Measurements from ENCODE around the gene MEF2D. TPM values are rescaled to one million over a fixed set of nuclear protein-coding genes. Genes with fewer than 3 reads are reported as not detected.

The MEF2D gene
- total RNA-seq, 1 experiment from 2014 or later, result 9.8 TPM

GRCh38 chr1:156419854-156420204, 80.7 kb downstream of the MEF2D start:
- no peaks in the 10 kb centered on the region; the same call in 1 of the 2 replicates for H3K9me3 ChIP-seq (replicated peaks)
- no peak overlapping the region for H3K4me3 ChIP-seq
- H3K27ac ChIP-seq, result no peak overlapping the region
- H3K4me1 ChIP-seq (replicated peaks), result peaks cover 19% of the 10 kb centered on the region
- peaks cover 89% of the 10 kb centered on the region for H3K27me3 ChIP-seq (replicated peaks)
- DNase-seq (ENCODE audit: low read depth in 1 of 2, low spot score in 2 of 2), result no peak
- H3K36me3 ChIP-seq, result no peaks in the 10 kb centered on the region

DNA sequence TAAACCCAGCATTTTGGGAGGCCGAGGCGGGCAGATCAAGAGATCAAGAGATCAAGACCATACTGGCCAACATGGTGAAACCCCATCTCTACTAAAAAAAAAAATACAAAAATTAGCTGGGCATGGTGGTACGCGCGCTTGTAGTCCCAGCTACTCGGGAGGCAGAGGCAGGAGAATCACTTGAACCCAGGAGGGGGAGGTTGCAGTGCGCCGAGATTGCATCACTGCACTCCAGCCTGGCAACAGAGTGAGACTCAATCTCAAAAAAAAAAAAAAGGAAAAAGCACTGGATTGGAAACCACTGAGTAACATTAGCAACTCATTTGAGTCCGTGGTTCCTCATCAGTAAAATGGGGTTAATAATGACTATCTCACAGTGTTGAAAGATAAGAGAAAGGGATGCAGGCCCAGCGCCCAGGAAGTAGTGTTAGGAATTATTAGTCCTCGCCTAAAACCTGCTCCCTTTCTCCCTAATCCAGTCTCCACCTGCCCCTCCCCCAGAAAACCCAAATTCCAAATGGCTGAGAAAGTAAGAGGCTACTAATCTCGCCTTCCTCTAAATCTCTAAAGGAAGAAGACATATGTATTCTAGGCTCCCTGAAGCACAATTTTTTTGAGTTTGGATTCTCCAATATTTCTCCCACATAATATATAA, 82.0 kb downstream of the MEF2D start:
- Histone ChIP-seq H3K27ac (no peak overlapping the region), H3K27me3 (replicated peaks) (peaks cover 85% of the 10 kb centered on the region), H3K9me3 (replicated peaks) (no peaks in the 10 kb centered on the region; the same call in 1 of the 2 replicates), H3K4me3 (no peak overlapping the region), H3K36me3 (no peaks in the 10 kb centered on the region), H3K4me1 (replicated peaks) (peaks cover 19% of the 10 kb centered on the region)
- DNase-seq (ENCODE audit: low read depth in 1 of 2, low spot score in 2 of 2), result no peak

DNA sequence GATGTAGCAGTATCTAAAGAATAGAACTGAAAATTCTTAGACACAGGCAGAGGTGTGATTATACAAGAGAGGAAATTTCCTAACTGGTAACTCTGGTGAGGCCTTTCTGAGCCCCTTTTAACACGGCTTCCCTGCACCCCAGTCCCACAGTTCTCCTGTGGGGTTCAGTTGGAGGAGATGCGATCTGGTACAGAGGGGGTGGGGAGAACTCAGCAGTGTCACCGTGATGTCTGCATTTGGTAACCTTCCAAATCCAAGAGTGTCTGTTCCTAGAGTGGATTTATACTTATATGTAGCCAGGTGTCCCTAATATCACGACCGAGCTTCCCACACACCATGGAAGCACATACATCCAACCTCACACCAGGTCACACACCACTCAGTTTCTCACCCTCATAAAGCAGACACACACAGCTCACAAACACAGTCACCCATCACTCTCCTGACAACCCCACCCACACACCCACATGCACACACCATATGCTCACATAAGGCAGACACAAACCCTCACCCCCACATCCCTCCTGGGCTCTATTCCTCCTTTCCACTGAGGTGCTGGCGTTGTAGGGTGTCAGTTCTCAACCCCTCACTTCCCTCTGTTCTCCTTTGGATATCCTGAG, 83.1 kb downstream of the MEF2D start:
- H3K27me3 ChIP-seq (replicated peaks), result peaks cover 75% of the 10 kb centered on the region
- DNase-seq (ENCODE audit: low read depth in 1 of 2, low spot score in 2 of 2), result no peak

DNA sequence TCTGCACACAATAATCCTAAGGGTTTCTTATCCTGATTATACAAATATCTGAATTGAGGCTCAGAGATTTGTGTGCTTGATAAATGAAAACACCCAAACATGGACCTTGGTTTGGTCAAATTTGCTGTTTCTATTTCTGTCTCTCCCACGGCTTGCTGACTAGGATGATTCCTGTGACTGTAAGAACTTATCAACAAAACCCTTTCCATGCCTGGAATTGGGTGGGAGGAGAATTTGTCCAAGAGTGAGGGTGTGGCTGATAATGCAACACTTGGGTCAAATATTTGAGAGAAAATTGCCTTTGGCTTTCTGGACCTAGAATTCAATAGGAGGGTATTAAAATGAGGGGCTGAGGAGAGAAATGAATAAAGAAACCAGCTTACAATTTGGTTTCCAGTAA, 83.6 kb downstream of the MEF2D start:
- no peaks in the 10 kb centered on the region; the same call in 1 of the 2 replicates for H3K9me3 ChIP-seq (replicated peaks)
- no peak overlapping the region for H3K27ac ChIP-seq
- DNase-seq (ENCODE audit: low read depth in 1 of 2, low spot score in 2 of 2), result no peak
- no peak overlapping the region for H3K4me3 ChIP-seq
- H3K27me3 ChIP-seq (replicated peaks), result peaks cover 70% of the 10 kb centered on the region
- peaks cover 19% of the 10 kb centered on the region for H3K4me1 ChIP-seq (replicated peaks)
- H3K36me3 ChIP-seq, result no peaks in the 10 kb centered on the region

More for the DNA sequence above, 83.1 kb downstream of the MEF2D start:
- H3K4me1 ChIP-seq (replicated peaks), result peaks cover 19% of the 10 kb centered on the region
- no peak overlapping the region for H3K4me3 ChIP-seq
- H3K36me3 ChIP-seq, result no peaks in the 10 kb centered on the region
- no peak overlapping the region for H3K27ac ChIP-seq
- H3K9me3 ChIP-seq (replicated peaks), result no peaks in the 10 kb centered on the region; the same call in 1 of the 2 replicates

GRCh38 chr1:156414461-156415064, 86.0 kb downstream of the MEF2D start:
- Histone ChIP-seq H3K27ac (no peak overlapping the region), H3K4me3 (no peak overlapping the region), H3K27me3 (replicated peaks) (peaks cover 56% of the 10 kb centered on the region), H3K4me1 (replicated peaks) (no peaks in the 10 kb centered on the region), H3K9me3 (replicated peaks) (no peaks in the 10 kb centered on the region), H3K36me3 (no peaks in the 10 kb centered on the region)
- no peak for DNase-seq (ENCODE audit: low read depth in 1 of 2, low spot score in 2 of 2)

Other genes starting within 250 kb of the MEF2D start
- gene SMG5, start 217.9 kb downstream of the MEF2D start, total RNA-seq (2014; rRNA removed; shearing (Covaris generic)), result 49.8 and 68.2 TPM in 2 replicates
- gene TMEM79, start 216.4 kb downstream of the MEF2D start, total RNA-seq (2014; rRNA removed; shearing (Covaris generic)), result 0.69 and 1.9 TPM in 2 replicates
- gene GLMP, start 205.1 kb downstream of the MEF2D start, total RNA-seq (2014; rRNA removed; shearing (Covaris generic)), result 30.0 and 32.0 TPM in 2 replicates
- gene VHLL, start 201.5 kb downstream of the MEF2D start, total RNA-seq (2014; rRNA removed; shearing (Covaris generic)), result not detected in 2 replicates
- gene CCT3, start 162.5 kb downstream of the MEF2D start, total RNA-seq (2014; rRNA removed; shearing (Covaris generic)), result 406 and 520 TPM in 2 replicates
- not detected in 2 replicates for gene TSACC, start 162.2 kb downstream of the MEF2D start, total RNA-seq (2014; rRNA removed; shearing (Covaris generic))
- not detected in 2 replicates for gene RHBG, start 131.6 kb downstream of the MEF2D start, total RNA-seq (2014; rRNA removed; shearing (Covaris generic))
- gene IQGAP3, start 71.8 kb upstream of the MEF2D start, total RNA-seq (2014; rRNA removed; shearing (Covaris generic)), result 38.3 and 64.1 TPM in 2 replicates
- not detected in 2 replicates for gene TTC24, start 78.9 kb upstream of the MEF2D start, total RNA-seq (2014; rRNA removed; shearing (Covaris generic))
- 67.9 and 70.6 TPM in 2 replicates for gene NAXE, start 91.0 kb upstream of the MEF2D start, total RNA-seq (2014; rRNA removed; shearing (Covaris generic))
- gene GPATCH4, start 100.7 kb upstream of the MEF2D start, total RNA-seq (2014; rRNA removed; shearing (Covaris generic)), result 10.0 and 18.4 TPM in 2 replicates
- not detected in 2 replicates for gene HAPLN2, start 118.6 kb upstream of the MEF2D start, total RNA-seq (2014; rRNA removed; shearing (Covaris generic))
- gene BCAN, start 141.3 kb upstream of the MEF2D start, total RNA-seq (2014; rRNA removed; shearing (Covaris generic)), result not detected in 2 replicates
- 149 and 169 TPM in 2 replicates for gene NES, start 176.6 kb upstream of the MEF2D start, total RNA-seq (2014; rRNA removed; shearing (Covaris generic))
- 2.8 and 6.7 TPM in 2 replicates for gene CRABP2, start 204.8 kb upstream of the MEF2D start, total RNA-seq (2014; rRNA removed; shearing (Covaris generic))
- 6.4 and 6.5 TPM in 2 replicates for gene METTL25B, start 227.7 kb upstream of the MEF2D start, total RNA-seq (2014; rRNA removed; shearing (Covaris generic))
- gene ISG20L2, start 228.0 kb upstream of the MEF2D start, total RNA-seq (2014; rRNA removed; shearing (Covaris generic)), result 13.8 and 21.5 TPM in 2 replicates
- gene MRPL24, start 240.3 kb upstream of the MEF2D start, total RNA-seq (2014; rRNA removed; shearing (Covaris generic)), result 70.0 and 126 TPM in 2 replicates